K562 (cell line): ENCODE data around the gene CSTB. TPM values are rescaled to one million over a fixed set of nuclear protein-coding genes. Genes with fewer than 3 reads are reported as not detected.

Experiments used
- ATAC-seq: fragments of 200-7000 bp; cut with Tn5 transposase; 3 replicates; pipeline ENCODE4 v1.9.1; 2020; ENCODE audit warnings: moderate library complexity
- BruUV-seq: library from RNA; stranded (reverse); fragments of 400-500 nt; replicated peaks from 2 replicates; lab custom pipeline; 2021; lab: Mats Ljungman, UMichigan
- CTCF ChIA-PET: fragments of 300-600 bp; formaldehyde crosslinking; extraction: SDS; loops from one replicate; lab custom pipeline; 2021; ENCODE audit warnings: low intra/inter-chr PET ratio; lab: Yijun Ruan, JAX
- POLR2A ChIA-PET: fragments of 300-600, 350-650 bp; sonication (Branson Sonifier 250); formaldehyde crosslinking; extraction: SDS; loops from one replicate; lab custom pipeline; 2021; ENCODE audit warnings: antibody characterized with exemption, inconsistent platforms; lab: Yijun Ruan, JAX
- DNase-seq, 4 experiments: peaks; one replicate each; pipeline versions ENCODE4 v3.0.0 to v3.0.0-alpha.2; 2011 to 2018; ENCODE audit warnings: low spot score in 3 of 4, mixed read lengths in 3 of 4; ENCODE audit errors: extremely low read depth in 1 of 4
- FAIRE-seq: peaks from 2 replicates; lab custom pipeline; 2011; peaks lifted over from hg19 to GRCh38; lab: Jason Lieb, UNC
- H2AFZ ChIP-seq: 2 replicates; pipeline ENCODE4 v1.6.0; 2011; ENCODE audit warnings: low read depth, low read length, control low read depth, inconsistent platforms
- H3K27ac ChIP-seq: fragments of 200-600 bp; 3 replicates; pipeline ENCODE4 v1.8.0; 2011; ENCODE audit warnings: low read depth, mild to moderate bottlenecking, control low read depth, inconsistent platforms, low read length, moderate library complexity, mixed read lengths; ENCODE audit errors: extremely low read depth
- H3K27me3 ChIP-seq, 2 experiments: fragments of 300-600 bp in 1 of 2; 2 replicates in 1 of 2; 3 replicates in 1 of 2; pipeline versions ENCODE4 v1.6.0 to v1.8.0; 2011; ENCODE audit warnings: inconsistent platforms in 2 of 2, low read length in 2 of 2, mild to moderate bottlenecking in 1 of 2, mixed read lengths in 1 of 2, moderate library complexity in 1 of 2; ENCODE audit not compliant: control insufficient read depth in 2 of 2, insufficient read depth in 2 of 2
- H3K36me3 ChIP-seq: fragments of 300-600 bp; 3 replicates; pipeline ENCODE4 v1.8.0; 2011; ENCODE audit warnings: mild to moderate bottlenecking, low read length, inconsistent platforms; ENCODE audit not compliant: control insufficient read depth, insufficient read depth
- H3K4me1 ChIP-seq, 2 experiments: fragments of 200-600 bp in 1 of 2; replicated peaks in 1 of 2; 2 replicates in 1 of 2; 3 replicates in 1 of 2; pipeline versions ENCODE4 v1.5.1 to v1.8.0; 2011; ENCODE audit warnings: inconsistent platforms in 2 of 2, low read length in 2 of 2, mild to moderate bottlenecking in 1 of 2, mixed read lengths in 1 of 2, moderate library complexity in 1 of 2; ENCODE audit not compliant: control insufficient read depth in 2 of 2, insufficient read depth in 2 of 2
- H3K4me2 ChIP-seq: 2 replicates; pipeline ENCODE4 v1.6.1; 2011; ENCODE audit warnings: low read length, control low read depth, inconsistent platforms, mixed read lengths; ENCODE audit not compliant: insufficient read depth
- H3K4me3 ChIP-seq: fragments of 200-600 bp; sonication (generic), shearing (Covaris generic); 2 replicates; pipeline ENCODE4 v1.5.1; 2016; ENCODE audit warnings: control low read depth, inconsistent platforms
- H3K79me2 ChIP-seq: fragments of 200-600 bp; 3 replicates; pipeline ENCODE4 v1.8.0; 2011; ENCODE audit warnings: low read length, inconsistent platforms; ENCODE audit not compliant: control insufficient read depth, insufficient read depth
- H3K9ac ChIP-seq, 2 experiments: 2 replicates each; pipeline versions ENCODE4 v1.6.0 to v1.6.1; 2011; ENCODE audit warnings: low read depth in 2 of 2, low read length in 2 of 2, control low read depth in 1 of 2, inconsistent platforms in 1 of 2, mild to moderate bottlenecking in 1 of 2, mixed read lengths in 1 of 2; ENCODE audit not compliant: insufficient read depth in 1 of 2
- H3K9me1 ChIP-seq: one replicate; pipeline ENCODE4 v1.6.0; 2011; ENCODE audit warnings: inconsistent platforms, mild to moderate bottlenecking, low read length, moderate library complexity; ENCODE audit not compliant: control insufficient read depth, insufficient read depth
- H3K9me3 ChIP-seq: replicated peaks from 2 replicates; pipeline ENCODE4 v1.5.1; 2011; ENCODE audit warnings: low read depth, low read length, inconsistent platforms; ENCODE audit not compliant: control insufficient read depth, insufficient read depth
- H4K20me1 ChIP-seq: replicated peaks from 2 replicates; pipeline ENCODE4 v1.6.1; 2011; ENCODE audit warnings: low read length, inconsistent platforms, mixed read lengths; ENCODE audit not compliant: control insufficient read depth, insufficient read depth
- NFIC ChIP-seq: fragments of 450-650 bp; IDR thresholded peaks from 2 replicates; pipeline ENCODE4 v1.6.1; 2017; ENCODE audit warnings: mild to moderate bottlenecking, inconsistent platforms
- ZHX1 ChIP-seq: fragments of 150-350 bp; conservative IDR thresholded peaks from 2 replicates; pipeline ENCODE4 v1.6.1; 2014; ENCODE audit warnings: low read length
- WGBS: fragments of 100-300 bp; shearing (Covaris generic); methylation state at CpG from one replicate; pipeline ENCODE4 v1.1.6; 2016; ENCODE audit warnings: low coverage, mixed read lengths; ENCODE audit not compliant: insufficient coverage; ENCODE audit errors: missing lambda C conversion rate; 5-methylcytosine and 5-hydroxymethylcytosine counted together
- in situ Hi-C: fragments of 300-500 bp; cut with MboI; formaldehyde crosslinking; loops from 4 replicates; pipeline ENCODE4 v1.15.0; 2018; ENCODE audit warnings: inconsistent platforms, mixed read lengths
- intact Hi-C: fragments of 100-400 bp; cut with micrococcal nuclease; formaldehyde crosslinking; loops from 2 replicates; pipeline ENCODE4 v1.14.2; 2022
- polyA plus RNA-seq, 8 experiments: library from polyadenylated mRNA; depleted of rRNA in 4 of 8; stranded (reverse) in 5 of 8; unstranded in 3 of 8; fragments of >200 nt; fragmentation: Nextera tagmentation in 2 of 8; fragmentation: Illumina TruSeq in 1 of 8; extraction: Ambion mirVana in 2 of 8; extraction: Trizol in 1 of 8; gene quantifications; 2 replicates each; pipeline versions ENCODE4 v1.2.1 to v1.2.3, GENCODE V29; 2011 to 2014; ENCODE audit warnings: inconsistent platforms in 1 of 8, missing spikeins in 1 of 8
- total RNA-seq, 7 experiments: library from RNA; depleted of rRNA in 6 of 7; stranded (reverse); fragments of >200 nt in 6 of 7; fragmentation: Illumina TruSeq in 2 of 7; extraction: Trizol in 2 of 7; gene quantifications; 2 replicates each; pipeline versions ENCODE4 v1.2.1 to v1.2.3, GENCODE V29; 2011 to 2021; ENCODE audit warnings: low replicate concordance in 1 of 7

Gene CSTB
- total and polyA plus RNA-seq, 9 of the 15 experiments (the other 6 are each of a cell fraction or from before 2014, with no cell fraction given) = 12.4 to 65.0 (median 31.7) TPM

- H3K36me3 ChIP-seq = peaks cover 91% of the 10 kb centered on the region; the same call in 2 of the 3 replicates
- CTCF ChIA-PET = no interaction called here
- H3K79me2 ChIP-seq = no peaks in the 10 kb centered on the region
- H4K20me1 ChIP-seq = peaks cover 6% of the 10 kb centered on the region; the same call in 1 of the 2 replicates
- no peak for DNase-seq
- no peaks in the 10 kb centered on the region for H3K9me1 ChIP-seq
- in situ Hi-C loops (no loop called here), intact Hi-C loops (no loop called here)
- POLR2A ChIA-PET = interaction anchor here (1.0 to 1.9 kb wide), 2 partner anchors 9 to 11 kb away, joined by 7 to 11 read pairs; no protein-coding TSS in a partner anchor
- H3K27ac ChIP-seq = no peak overlapping the region
- H3K9me3 ChIP-seq = no peaks in the 10 kb centered on the region
- no peak overlapping the region for H3K4me2 ChIP-seq
- BruUV-seq = no TSS peak
- WGBS = 93% methylated on average over 15 of the region's 18 CpGs
- no peak overlapping the region for H3K4me3 ChIP-seq
- H3K4me1 ChIP-seq = peaks cover 7 to 36% of the 10 kb centered on the region in 2 experiments; a peak in 4 of 5 replicates
- no peak for TF ChIP-seq ZHX1
- peak; percentile 74 for TF ChIP-seq NFIC
- no peaks in the 10 kb centered on the region for H3K27me3 ChIP-seq
- FAIRE-seq = no peak
- no peak overlapping the region for H2AFZ ChIP-seq
- peak overlapping the region in 1 of 2 experiments; percentile 55; a peak in 1 of 4 replicates for H3K9ac ChIP-seq
- no peak for ATAC-seq
These were observed 26.4 kb downstream of the CSTB start for GRCh38 chr21:43749651-43750262.
